SKM-1 treated with dmso at 0.1 percent for 144 hours (cell line): ENCODE data around the gene NAB2.

ENCODE experiments used
- DNase-seq: peaks from one replicate; lab custom pipeline; 2025; ENCODE audit not compliant: unreplicated experiment; lab: John Stamatoyannopoulos, UW

The NAB2 gene

GRCh38 chr12:57129889-57130288 lies 41.0 kb downstream of the NAB2 start:
- DNase-seq: no peak

DNA sequence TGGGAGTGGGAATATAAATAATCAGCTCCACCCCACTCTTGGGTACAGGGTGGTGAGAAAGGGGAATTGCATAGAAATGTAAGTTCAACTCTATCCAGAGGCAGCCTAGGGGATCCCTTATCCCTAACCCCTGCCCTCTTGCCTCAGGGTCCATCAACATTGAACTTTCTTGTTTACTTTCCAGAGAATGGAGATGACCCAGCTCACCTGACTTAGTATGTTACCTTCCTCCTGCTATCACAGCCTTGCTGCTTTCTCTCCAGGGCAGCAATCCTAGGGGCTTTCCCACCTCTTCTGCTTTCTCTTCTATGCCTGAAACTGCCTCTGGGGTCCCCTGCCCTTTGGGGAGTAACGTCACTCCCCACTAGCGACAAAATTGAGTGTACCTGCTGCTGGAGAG lies 42.0 kb downstream of the NAB2 start:
- no peak for DNase-seq

GRCh38 chr12:57131896-57132744 lies 43.2 kb downstream of the NAB2 start:
- no peak for DNase-seq

GRCh38 chr12:57133013-57133569 lies 44.2 kb downstream of the NAB2 start:
- no peak for DNase-seq

GRCh38 chr12:57133916-57134315 lies 45.0 kb downstream of the NAB2 start:
- DNase-seq: no peak

- DNase-seq: no peak
These were observed 46.0 kb downstream of the NAB2 start for GRCh38 chr12:57134949-57135348.

GRCh38 chr12:57135527-57136326 lies 46.8 kb downstream of the NAB2 start:
- no peak for DNase-seq

DNA sequence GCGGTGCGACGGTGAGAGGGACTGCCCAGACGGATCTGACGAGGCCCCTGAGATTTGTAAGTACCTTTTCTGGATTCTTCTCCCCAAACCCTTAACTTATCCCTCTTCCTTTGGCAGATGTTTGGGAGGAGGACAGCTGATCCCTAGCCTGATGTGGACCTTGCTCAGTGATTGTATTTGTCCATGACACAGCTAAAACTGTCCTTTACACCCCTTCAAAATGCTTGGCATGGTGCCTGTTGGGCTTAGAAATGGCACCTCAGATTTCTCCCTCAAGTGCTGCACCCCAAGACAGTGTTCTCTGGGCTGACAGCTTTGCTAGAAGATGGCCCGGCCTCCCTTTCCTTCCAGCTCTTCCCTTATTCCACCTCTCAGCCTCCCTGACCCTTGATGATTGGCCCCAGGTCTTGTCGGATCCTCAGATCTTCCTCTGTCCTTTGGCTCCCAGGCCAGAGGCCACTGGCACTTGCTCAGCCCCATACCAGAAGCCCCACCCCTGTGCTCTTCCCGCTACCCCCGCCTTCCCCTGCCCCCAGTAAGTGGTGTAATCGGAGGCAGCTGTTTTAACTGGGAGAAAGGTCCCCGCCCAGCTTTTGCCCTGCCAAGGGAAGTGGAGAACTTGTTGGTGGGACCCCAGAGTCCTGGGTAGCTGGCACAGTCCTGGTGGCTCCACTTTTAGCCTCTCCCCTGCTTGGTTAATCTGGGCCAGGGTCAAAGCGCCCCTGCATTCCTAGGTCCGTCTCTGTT lies 49.8 kb downstream of the NAB2 start:
- DNase-seq: no peak

- DNase-seq: no peak
These were observed 51.1 kb downstream of the NAB2 start for GRCh38 chr12:57139796-57140649.

- no peak for DNase-seq
These were observed 52.3 kb downstream of the NAB2 start for GRCh38 chr12:57141249-57141648.

DNA sequence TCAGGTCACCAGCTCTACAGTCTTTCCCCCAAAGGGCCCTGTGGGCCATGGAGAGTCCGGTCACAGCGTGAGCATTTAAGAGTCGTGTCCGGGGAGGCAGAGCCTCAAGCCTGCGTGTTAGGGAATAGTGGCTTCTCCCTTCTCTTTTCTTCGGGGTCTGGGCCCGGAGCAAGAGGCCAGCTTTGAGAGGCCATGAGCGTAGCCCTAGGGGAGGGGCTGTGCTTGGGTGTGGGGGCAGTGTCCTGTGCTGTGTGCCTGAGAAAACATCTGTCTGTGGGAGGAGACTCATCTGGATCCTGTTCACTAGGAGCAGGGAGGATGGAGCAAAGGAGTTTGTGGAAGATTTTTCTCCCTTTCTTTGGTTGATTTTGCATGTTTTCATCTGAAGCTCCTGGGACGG lies 53.2 kb downstream of the NAB2 start:
- DNase-seq: no peak

DNA sequence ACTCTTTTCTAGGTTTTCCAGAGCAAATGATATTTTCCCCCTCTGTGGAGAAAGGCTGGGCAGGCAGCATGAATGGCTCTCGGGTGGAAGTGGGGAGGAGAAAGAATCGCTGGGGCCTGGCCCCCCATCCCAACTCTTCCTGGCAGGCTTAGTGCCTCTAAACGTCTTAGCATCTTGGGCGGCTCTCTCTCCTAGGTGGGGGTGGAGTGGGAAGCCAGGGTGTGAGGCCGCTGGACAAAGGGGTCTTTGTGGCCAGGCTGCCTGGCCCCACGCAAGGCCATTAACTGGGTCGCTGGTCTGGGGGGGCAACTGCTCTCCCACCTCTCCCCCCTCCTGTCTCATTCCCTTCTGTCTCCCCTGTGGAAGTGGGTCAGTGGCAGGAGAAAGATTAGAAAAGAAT lies 53.8 kb downstream of the NAB2 start:
- DNase-seq: no peak

GRCh38 chr12:57143454-57143853 lies 54.5 kb downstream of the NAB2 start:
- DNase-seq: no peak
